ENCODE measurements around the gene NHSL2. TPM values are rescaled to one million over a fixed set of nuclear protein-coding genes. Genes with fewer than 3 reads are reported as not detected.

NHSL2 gene
- total RNA-seq, 4 donors from 2014 or later, result 5.5 to 11.7 (median 7.2) TPM

DNA sequence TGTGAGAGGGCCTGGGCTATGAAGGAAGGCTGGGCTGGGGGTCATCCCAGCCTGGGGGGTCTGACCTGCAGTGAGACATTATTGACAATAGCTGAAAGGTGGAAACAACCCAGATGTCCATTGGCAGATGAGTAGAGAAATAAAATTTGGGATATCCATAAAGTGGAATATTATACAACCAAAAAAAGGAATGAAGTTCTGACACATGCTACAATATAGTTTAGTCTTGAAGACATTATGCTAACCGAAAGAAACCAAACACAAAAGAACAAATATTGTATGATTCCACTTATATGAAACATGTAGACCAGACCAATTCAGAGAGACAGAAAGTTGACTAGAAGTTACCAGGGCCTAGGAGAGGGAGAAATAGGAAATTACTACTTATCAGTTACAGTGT is 176.3 kb downstream of the NHSL2 start:
- intact Hi-C loops (cut with DNase I), result no loop called here
- WGBS, 2 donors, result 96 to 97% methylated on average over 1 of the region's 1 CpG
- H3K36me3 ChIP-seq, result no peaks in the 10 kb centered on the region
- H3K27me3 ChIP-seq, result no peaks in the 10 kb centered on the region
- no peak overlapping the region for H3K4me3 ChIP-seq (replicated peaks in 1 of 3)
- no peak for TF ChIP-seq POLR2A (IDR thresholded peaks at IDR 0.05)
- TF ChIP-seq, protein P1, sequence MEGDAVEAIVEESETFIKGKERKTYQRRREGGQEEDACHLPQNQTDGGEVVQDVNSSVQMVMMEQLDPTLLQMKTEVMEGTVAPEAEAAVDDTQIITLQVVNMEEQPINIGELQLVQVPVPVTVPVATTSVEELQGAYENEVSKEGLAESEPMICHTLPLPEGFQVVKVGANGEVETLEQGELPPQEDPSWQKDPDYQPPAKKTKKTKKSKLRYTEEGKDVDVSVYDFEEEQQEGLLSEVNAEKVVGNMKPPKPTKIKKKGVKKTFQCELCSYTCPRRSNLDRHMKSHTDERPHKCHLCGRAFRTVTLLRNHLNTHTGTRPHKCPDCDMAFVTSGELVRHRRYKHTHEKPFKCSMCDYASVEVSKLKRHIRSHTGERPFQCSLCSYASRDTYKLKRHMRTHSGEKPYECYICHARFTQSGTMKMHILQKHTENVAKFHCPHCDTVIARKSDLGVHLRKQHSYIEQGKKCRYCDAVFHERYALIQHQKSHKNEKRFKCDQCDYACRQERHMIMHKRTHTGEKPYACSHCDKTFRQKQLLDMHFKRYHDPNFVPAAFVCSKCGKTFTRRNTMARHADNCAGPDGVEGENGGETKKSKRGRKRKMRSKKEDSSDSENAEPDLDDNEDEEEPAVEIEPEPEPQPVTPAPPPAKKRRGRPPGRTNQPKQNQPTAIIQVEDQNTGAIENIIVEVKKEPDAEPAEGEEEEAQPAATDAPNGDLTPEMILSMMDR (IDR thresholded peaks at IDR 0.05), result no peak
- no peaks in the 10 kb centered on the region for H3K4me1 ChIP-seq
- no peak for DNase-seq
- H3K9me3 ChIP-seq, result no peaks in the 10 kb centered on the region
- H3K27ac ChIP-seq, result no peak overlapping the region

DNA sequence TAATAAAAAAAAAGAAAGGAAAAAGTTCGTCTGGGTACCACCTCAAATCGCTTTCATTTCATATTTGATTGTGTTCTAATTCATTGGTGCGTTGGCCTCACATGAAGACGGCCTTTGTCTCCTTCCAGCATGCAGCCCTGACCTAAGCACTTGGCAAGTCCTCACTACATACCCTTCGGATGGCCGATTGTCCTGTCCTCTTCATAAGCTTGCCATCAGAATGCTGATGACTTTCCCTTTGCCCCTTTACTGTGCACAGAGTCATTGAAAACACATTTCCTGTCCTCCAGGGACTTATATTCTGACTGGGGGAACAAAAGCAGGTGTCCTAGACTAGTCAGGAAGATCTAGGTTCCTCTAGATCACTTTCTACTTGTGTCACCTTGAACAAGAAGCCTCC is 178.1 kb downstream of the NHSL2 start:
- H3K27ac ChIP-seq, result no peak overlapping the region
- no peaks in the 10 kb centered on the region for H3K4me1 ChIP-seq
- H3K9me3 ChIP-seq, result no peaks in the 10 kb centered on the region
- H3K4me3 ChIP-seq (replicated peaks in 1 of 3), result no peak overlapping the region
- no peak for DNase-seq
- TF ChIP-seq, protein P1 (IDR thresholded peaks at IDR 0.05), result no peak
- TF ChIP-seq POLR2A (IDR thresholded peaks at IDR 0.05), result no peak
- 63 to 85% methylated on average over 6 of the region's 6 CpGs for WGBS, 2 donors
- H3K36me3 ChIP-seq, result no peaks in the 10 kb centered on the region
- intact Hi-C loops (cut with DNase I), result no loop called here
- H3K27me3 ChIP-seq, result no peaks in the 10 kb centered on the region

DNA sequence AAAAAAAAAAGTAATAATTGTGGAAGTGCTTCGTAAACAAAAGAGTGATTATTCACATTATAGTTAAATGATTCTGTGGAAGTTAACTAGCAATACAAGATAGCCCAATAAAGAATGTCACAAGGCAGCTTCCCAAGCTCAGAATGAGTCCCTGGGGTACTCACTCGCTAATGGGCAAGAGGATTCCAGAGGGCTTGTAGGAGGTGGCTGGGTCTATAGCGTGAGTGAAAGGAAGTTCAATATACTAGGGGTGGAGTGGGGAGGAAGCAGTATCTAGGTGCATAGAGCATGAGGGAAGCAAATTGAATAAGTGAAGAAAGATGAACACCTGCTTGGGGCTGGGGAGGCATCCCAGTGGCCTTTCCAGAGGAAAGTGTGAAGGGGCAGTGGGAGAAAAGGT is 178.6 kb downstream of the NHSL2 start:
- no peaks in the 10 kb centered on the region for H3K4me1 ChIP-seq
- no peak overlapping the region for H3K4me3 ChIP-seq (replicated peaks in 1 of 3)
- no peaks in the 10 kb centered on the region for H3K9me3 ChIP-seq
- no peak for DNase-seq
- no peaks in the 10 kb centered on the region for H3K27me3 ChIP-seq
- intact Hi-C loops (cut with DNase I), result no loop called here
- WGBS, 2 donors, result 69 to 81% methylated on average over 3 of the region's 3 CpGs
- no peak overlapping the region for H3K27ac ChIP-seq
- H3K36me3 ChIP-seq, result no peaks in the 10 kb centered on the region
- TF ChIP-seq POLR2A (IDR thresholded peaks at IDR 0.05), result no peak

DNA sequence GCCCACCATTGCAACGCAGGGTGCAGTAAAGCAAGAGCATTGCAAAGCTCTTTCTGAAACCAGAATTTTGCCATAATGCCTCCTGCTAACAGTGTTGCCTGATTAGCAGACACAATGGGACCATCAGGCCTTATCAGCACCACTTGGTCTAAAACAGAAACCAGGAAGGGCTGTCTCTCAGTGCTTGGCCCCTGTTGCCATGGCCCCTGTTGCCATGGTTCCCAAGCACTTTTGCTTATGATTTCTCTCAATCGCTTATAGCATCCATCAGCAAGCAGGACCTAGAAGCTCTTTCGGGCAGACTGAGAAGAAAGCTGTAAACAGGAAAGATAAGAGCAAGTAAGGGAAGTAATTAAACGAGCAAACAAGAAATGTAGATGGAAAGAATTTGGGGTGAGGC is 184.2 kb downstream of the NHSL2 start:
- intact Hi-C loops (cut with DNase I), result no loop called here
- Histone ChIP-seq H3K9me3 (no peaks in the 10 kb centered on the region), H3K27me3 (no peaks in the 10 kb centered on the region), H3K36me3 (no peaks in the 10 kb centered on the region), H3K4me1 (no peaks in the 10 kb centered on the region), H3K27ac (no peak overlapping the region), H3K4me3 (replicated peaks in 1 of 3) (no peak overlapping the region)
- 35 to 58% methylated on average over 3 to 4 of the region's 4 CpGs for WGBS, 2 donors
- peak in 1 of 2 donors; percentile 13 for DNase-seq
- no peak for TF ChIP-seq POLR2A (IDR thresholded peaks at IDR 0.05)
- TF ChIP-seq, protein P1 (IDR thresholded peaks at IDR 0.05), result no peak

DNA sequence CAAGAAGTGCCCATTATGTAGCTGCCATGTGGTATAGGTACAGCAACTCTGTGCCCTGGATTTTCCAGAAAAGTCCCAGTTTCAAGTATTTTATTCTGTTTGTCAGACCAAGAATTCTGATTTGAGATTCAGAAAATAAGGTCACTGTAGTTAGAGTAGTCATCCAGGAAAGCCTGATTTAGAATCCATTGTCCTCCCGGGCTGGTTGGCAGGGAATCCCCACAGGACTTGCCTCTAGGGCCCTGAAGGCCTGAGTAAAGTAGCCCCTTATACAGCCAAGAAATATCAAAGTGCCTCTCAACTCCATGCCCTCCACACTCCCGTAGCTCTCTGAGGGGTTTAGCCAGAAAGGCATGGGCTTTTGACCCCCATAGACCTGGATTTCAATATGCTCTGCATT is 184.7 kb downstream of the NHSL2 start:
- H3K36me3 ChIP-seq, result no peaks in the 10 kb centered on the region
- no peak overlapping the region for H3K4me3 ChIP-seq (replicated peaks in 1 of 3)
- DNase-seq, result no peak
- H3K27ac ChIP-seq, result no peak overlapping the region
- H3K27me3 ChIP-seq, result no peaks in the 10 kb centered on the region
- intact Hi-C loops (cut with DNase I), result no loop called here
- 0 to 35% methylated on average over 1 to 2 of the region's 2 CpGs for WGBS, 2 donors
- TF ChIP-seq POLR2A (IDR thresholded peaks at IDR 0.05), result no peak
- TF ChIP-seq, protein P1 (IDR thresholded peaks at IDR 0.05), result no peak
- no peaks in the 10 kb centered on the region for H3K9me3 ChIP-seq
- no peaks in the 10 kb centered on the region for H3K4me1 ChIP-seq

DNA sequence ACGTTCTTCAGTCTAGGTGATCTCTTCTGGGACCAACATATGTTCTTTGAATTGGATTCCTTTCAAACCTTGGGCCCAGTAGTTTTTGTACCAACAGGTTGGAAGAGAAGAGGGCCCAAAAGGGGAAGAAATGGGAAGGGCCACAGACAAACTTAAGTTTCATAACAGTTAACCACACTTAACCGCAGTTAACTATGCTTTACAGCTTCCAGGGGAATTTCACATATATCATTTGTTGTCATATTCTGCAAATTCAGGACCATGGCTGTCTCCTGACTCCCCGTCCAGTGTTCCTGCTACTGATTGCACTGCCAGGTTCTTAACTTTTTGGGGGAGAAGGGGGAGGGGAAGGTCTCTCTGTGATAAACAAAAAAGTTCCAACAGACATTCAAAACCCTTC is 186.5 kb downstream of the NHSL2 start:
- TF ChIP-seq POLR2A (IDR thresholded peaks at IDR 0.05), result no peak
- TF ChIP-seq, protein P1 (IDR thresholded peaks at IDR 0.05), result no peak
- 87 to 91% methylated on average over 3 of the region's 3 CpGs for WGBS, 2 donors
- intact Hi-C loops (cut with DNase I), result no loop called here
- Histone ChIP-seq H3K36me3 (no peaks in the 10 kb centered on the region), H3K27me3 (no peaks in the 10 kb centered on the region), H3K27ac (no peak overlapping the region), H3K4me1 (peaks cover 0 to 6% of the 10 kb centered on the region in 2 donors), H3K4me3 (replicated peaks in 1 of 3) (no peak overlapping the region), H3K9me3 (no peaks in the 10 kb centered on the region)
- DNase-seq, result no peak

Measured in thyroid gland (tissue), 4 donors.